ENCODE data around the gene CTLA4.

DNA sequence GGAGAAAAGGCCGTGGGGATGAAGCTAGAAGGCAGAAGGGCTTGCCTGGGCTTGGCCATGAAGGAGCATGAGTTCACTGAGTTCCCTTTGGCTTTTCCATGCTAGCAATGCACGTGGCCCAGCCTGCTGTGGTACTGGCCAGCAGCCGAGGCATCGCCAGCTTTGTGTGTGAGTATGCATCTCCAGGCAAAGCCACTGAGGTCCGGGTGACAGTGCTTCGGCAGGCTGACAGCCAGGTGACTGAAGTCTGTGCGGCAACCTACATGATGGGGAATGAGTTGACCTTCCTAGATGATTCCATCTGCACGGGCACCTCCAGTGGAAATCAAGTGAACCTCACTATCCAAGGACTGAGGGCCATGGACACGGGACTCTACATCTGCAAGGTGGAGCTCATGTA, 2.9 kb downstream of the CTLA4 start:
- TF ChIP-seq CTCF (IDR thresholded peaks at IDR 0.05; ENCODE audit: low read length) (no peak), EZH2 (optimal IDR thresholded peaks at IDR 0.05; ENCODE audit: low read depth, low read length) (no peak)
